ENCODE data around the gene PSMB8.

GRCh38 chr6:32847004-32847403 lies 3.2 kb upstream of the PSMB8 start:
- TF ChIP-seq CTCF (IDR thresholded peaks at IDR 0.05; ENCODE audit: control extremely low read depth in 1 of 3, insufficient read depth in 1 of 3, low read depth in 1 of 3, low read length in 3 of 3) (no peak), RFX5 (IDR thresholded peaks at IDR 0.05; ENCODE audit: borderline replicate concordance, low read depth, low read length) (no peak), E2F6 (IDR thresholded peaks at IDR 0.05) (no peak), ZNF274 (IDR thresholded peaks at IDR 0.05; ENCODE audit: borderline replicate concordance, extremely low read depth, low read length) (no peak), EZH2 (IDR thresholded peaks at IDR 0.05; ENCODE audit: low read depth, low read length, severe bottlenecking) (no peak), TCF12 (IDR thresholded peaks at IDR 0.05; ENCODE audit: low read depth, low read length) (no peak), MAFK (IDR thresholded peaks at IDR 0.05; ENCODE audit: low read depth, low read length) (no peak), CEBPB (IDR thresholded peaks at IDR 0.05; ENCODE audit: low read depth, low read length) (no peak)
